ENCODE data around the gene DRD1. TPM values are rescaled to one million over a fixed set of nuclear protein-coding genes. Genes with fewer than 3 reads are reported as not detected.
"Not testable (repeated sequence)": the region's sequence is repeated elsewhere in the genome, so short reads cannot be mapped to it uniquely, and the experiment has no call there.

DRD1 gene
- total RNA-seq, 1 experiment from 2014 or later = 0.54 TPM

GRCh38 chr5:175410926-175411325, 33.1 kb downstream of the DRD1 start (continued):
- TF ChIP-seq ZBTB33 (IDR thresholded peaks at IDR 0.05; ENCODE audit: extremely low read depth, insufficient replicate concordance, low read length) (no peak), MAX (IDR thresholded peaks at IDR 0.05) (no peak), POLR2A (IDR thresholded peaks at IDR 0.05; ENCODE audit: borderline replicate concordance, extremely low read depth, insufficient read depth, insufficient read length) (no peak), FOSL1 (IDR thresholded peaks at IDR 0.05; ENCODE audit: low read depth) (no peak), ATF3 (IDR thresholded peaks at IDR 0.05) (no peak)

- no peak overlapping the region for H3K9ac ChIP-seq (ENCODE audit: low read length)
- H3K27ac ChIP-seq (ENCODE audit: low read depth, low read length) = no peak overlapping the region
- DNase-seq (ENCODE audit: low read depth, low spot score) (no peak), ATAC-seq (no peak)
- no peaks in the 10 kb centered on the region for H4K20me1 ChIP-seq (ENCODE audit: insufficient read depth)
- no peak overlapping the region for H3K4me2 ChIP-seq (ENCODE audit: low read length)
- H3K4me1 ChIP-seq (ENCODE audit: control insufficient read depth in 1 of 2, insufficient read depth in 2 of 2, low read length in 2 of 2) = no peaks in the 10 kb centered on the region
- ChIA-PET RAD21 (ENCODE audit: low non-redundant PET in 1 of 2, low total read pairs in 2 of 2, uncharacterized antibody in 2 of 2, unreplicated experiment in 2 of 2) (no interaction called here), POLR2A (no interaction called here), CTCF (no interaction called here)
- no TSS peak for BruUV-seq (replicated peaks)
- H3K27me3 ChIP-seq (ENCODE audit: insufficient read depth, low read length) = no peaks in the 10 kb centered on the region
- H3K36me3 ChIP-seq (ENCODE audit: control insufficient read depth in 1 of 2, insufficient read depth in 2 of 2, low read length in 2 of 2) = no peaks in the 10 kb centered on the region
- no peaks in the 10 kb centered on the region for H3K9me3 ChIP-seq (ENCODE audit: control insufficient read depth in 1 of 2, insufficient read depth in 1 of 2, low read depth in 1 of 2, low read length in 2 of 2)
- no peaks in the 10 kb centered on the region for H3K79me2 ChIP-seq (ENCODE audit: insufficient read depth, low read length)
- no peak overlapping the region for H3K4me3 ChIP-seq (replicated peaks in 1 of 2; ENCODE audit: low read depth in 1 of 2, low read length in 2 of 2)
- TF ChIP-seq ATF3 (IDR thresholded peaks at IDR 0.05) (no peak), ZFX (IDR thresholded peaks at IDR 0.05) (no peak)
- intact Hi-C loops (cut with micrococcal nuclease) = no loop called here
- H3K9me2 ChIP-seq (ENCODE audit: insufficient read depth) = no peaks in the 10 kb centered on the region
- no peak overlapping the region for H2AFZ ChIP-seq (ENCODE audit: low read depth, low read length, poor library complexity, severe bottlenecking)
These were observed 37.7 kb downstream of the DRD1 start for GRCh38 chr5:175406300-175406699.

- H3K4me3 ChIP-seq (replicated peaks in 1 of 2; ENCODE audit: low read depth in 1 of 2, low read length in 2 of 2); ATAC-seq; H3K27ac ChIP-seq (ENCODE audit: low read depth, low read length); H3K9me2 ChIP-seq (ENCODE audit: insufficient read depth); RAD21 ChIA-PET (ENCODE audit: low non-redundant PET in 1 of 2, low total read pairs in 2 of 2, uncharacterized antibody in 2 of 2, unreplicated experiment in 2 of 2); CTCF ChIA-PET; H3K4me2 ChIP-seq (ENCODE audit: low read length); POLR2A ChIA-PET; H3K4me1 ChIP-seq (ENCODE audit: control insufficient read depth in 1 of 2, insufficient read depth in 2 of 2, low read length in 2 of 2); H3K9me3 ChIP-seq (ENCODE audit: control insufficient read depth in 1 of 2, insufficient read depth in 1 of 2, low read depth in 1 of 2, low read length in 2 of 2); H3K36me3 ChIP-seq (ENCODE audit: control insufficient read depth in 1 of 2, insufficient read depth in 2 of 2, low read length in 2 of 2); H4K20me1 ChIP-seq (ENCODE audit: insufficient read depth); intact Hi-C loops (cut with micrococcal nuclease); H2AFZ ChIP-seq (ENCODE audit: low read depth, low read length, poor library complexity, severe bottlenecking); DNase-seq (ENCODE audit: low read depth, low spot score); BruUV-seq (replicated peaks); H3K79me2 ChIP-seq (ENCODE audit: insufficient read depth, low read length); H3K9ac ChIP-seq (ENCODE audit: low read length); H3K27me3 ChIP-seq (ENCODE audit: insufficient read depth, low read length): not testable (repeated sequence)
These were observed 46.2 kb downstream of the DRD1 start for GRCh38 chr5:175397590-175398297.

- H3K4me1 ChIP-seq (ENCODE audit: control insufficient read depth in 1 of 2, insufficient read depth in 2 of 2, low read length in 2 of 2); POLR2A ChIA-PET; DNase-seq (ENCODE audit: low read depth, low spot score); H3K4me2 ChIP-seq (ENCODE audit: low read length); H3K4me3 ChIP-seq (replicated peaks in 1 of 2; ENCODE audit: low read depth in 1 of 2, low read length in 2 of 2); CTCF ChIA-PET; RAD21 ChIA-PET (ENCODE audit: low non-redundant PET in 1 of 2, low total read pairs in 2 of 2, uncharacterized antibody in 2 of 2, unreplicated experiment in 2 of 2); H3K27me3 ChIP-seq (ENCODE audit: insufficient read depth, low read length); H3K9ac ChIP-seq (ENCODE audit: low read length); BruUV-seq (replicated peaks); H3K9me3 ChIP-seq (ENCODE audit: control insufficient read depth in 1 of 2, insufficient read depth in 1 of 2, low read depth in 1 of 2, low read length in 2 of 2); H3K79me2 ChIP-seq (ENCODE audit: insufficient read depth, low read length); H3K27ac ChIP-seq (ENCODE audit: low read depth, low read length); H3K36me3 ChIP-seq (ENCODE audit: control insufficient read depth in 1 of 2, insufficient read depth in 2 of 2, low read length in 2 of 2); H3K9me2 ChIP-seq (ENCODE audit: insufficient read depth); intact Hi-C loops (cut with micrococcal nuclease); H2AFZ ChIP-seq (ENCODE audit: low read depth, low read length, poor library complexity, severe bottlenecking); H4K20me1 ChIP-seq (ENCODE audit: insufficient read depth); ATAC-seq: not testable (repeated sequence)
These were observed 48.6 kb downstream of the DRD1 start for GRCh38 chr5:175395430-175395829.

Measured in HCT116 (cell line).